NCI-H2196 treated with DMSO at 0.1 percent for 48 hours (cell line): ENCODE results near the gene PLXNA4.

Experiments
- DNase-seq: peaks from one replicate; lab custom pipeline; 2025; ENCODE audit not compliant: unreplicated experiment; lab: John Stamatoyannopoulos, UW

PLXNA4 gene

DNA sequence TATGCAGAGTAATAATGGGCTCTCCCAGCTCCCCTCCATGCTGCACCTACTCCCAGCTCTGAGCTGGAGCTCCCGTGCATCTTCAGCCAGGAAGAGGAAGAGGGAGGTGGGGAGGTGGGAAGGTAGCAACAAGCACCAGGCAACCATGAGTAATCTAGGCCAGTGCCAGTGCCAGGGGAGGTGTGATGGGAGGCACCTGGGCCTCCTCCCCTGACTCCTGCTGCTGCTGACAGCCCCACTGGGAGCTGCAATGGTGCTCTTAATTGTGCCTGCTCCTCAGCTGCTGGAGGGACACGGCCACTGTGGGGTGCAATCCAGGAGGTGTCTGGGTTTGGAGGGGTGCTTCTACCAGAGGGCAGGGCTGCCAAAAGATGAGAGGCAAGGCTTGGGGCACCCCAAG, 243.0 kb downstream of the PLXNA4 start:
- DNase-seq = peak; percentile 4

DNA sequence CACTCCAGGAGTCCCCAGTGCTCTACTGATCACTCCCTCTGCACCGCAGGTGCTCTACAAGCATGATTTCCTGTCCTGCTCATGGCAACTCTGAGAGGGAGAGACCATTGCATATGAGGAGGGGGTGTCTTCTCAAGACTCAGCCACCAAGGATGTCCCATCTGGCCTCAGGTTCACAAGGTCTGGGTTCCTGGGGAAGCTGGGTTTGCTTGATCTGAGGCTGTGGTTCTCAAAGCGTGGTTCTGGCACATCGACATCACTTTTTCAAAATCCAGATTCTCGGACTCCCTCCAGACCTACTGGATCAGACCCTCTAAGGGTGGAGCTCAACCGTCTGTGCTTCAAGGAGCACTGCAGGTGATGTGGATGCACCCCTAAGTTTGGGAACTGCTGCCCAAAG, 247.5 kb downstream of the PLXNA4 start:
- no peak for DNase-seq

DNA sequence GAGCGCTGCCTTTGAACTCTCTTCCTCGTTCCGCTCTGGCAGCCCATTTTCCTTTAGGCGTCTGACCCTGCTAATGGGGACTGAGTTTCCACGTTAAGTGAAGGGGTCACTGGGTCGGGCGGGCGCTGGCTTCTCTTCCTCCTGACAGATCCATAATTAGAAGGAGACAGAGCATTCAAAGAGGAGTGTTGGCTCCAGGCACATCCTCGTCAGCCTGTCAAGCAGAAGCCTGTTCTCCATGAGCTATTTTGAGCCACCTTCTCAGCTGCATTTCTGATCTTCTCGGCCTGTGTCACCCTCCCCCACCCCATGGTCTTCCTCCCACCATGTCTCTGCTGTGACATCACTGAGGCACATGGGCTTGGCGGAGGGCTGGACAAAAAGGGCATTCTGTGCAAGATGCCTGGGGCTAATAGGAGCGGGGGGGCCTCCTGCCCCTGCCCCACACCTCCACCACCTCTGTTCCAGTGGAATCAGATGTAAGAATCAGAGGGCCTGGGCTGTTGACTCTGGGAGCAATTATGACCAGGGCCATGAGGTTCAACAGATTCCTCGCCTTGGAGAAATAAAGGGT, 248.1 kb downstream of the PLXNA4 start:
- no peak for DNase-seq

DNA sequence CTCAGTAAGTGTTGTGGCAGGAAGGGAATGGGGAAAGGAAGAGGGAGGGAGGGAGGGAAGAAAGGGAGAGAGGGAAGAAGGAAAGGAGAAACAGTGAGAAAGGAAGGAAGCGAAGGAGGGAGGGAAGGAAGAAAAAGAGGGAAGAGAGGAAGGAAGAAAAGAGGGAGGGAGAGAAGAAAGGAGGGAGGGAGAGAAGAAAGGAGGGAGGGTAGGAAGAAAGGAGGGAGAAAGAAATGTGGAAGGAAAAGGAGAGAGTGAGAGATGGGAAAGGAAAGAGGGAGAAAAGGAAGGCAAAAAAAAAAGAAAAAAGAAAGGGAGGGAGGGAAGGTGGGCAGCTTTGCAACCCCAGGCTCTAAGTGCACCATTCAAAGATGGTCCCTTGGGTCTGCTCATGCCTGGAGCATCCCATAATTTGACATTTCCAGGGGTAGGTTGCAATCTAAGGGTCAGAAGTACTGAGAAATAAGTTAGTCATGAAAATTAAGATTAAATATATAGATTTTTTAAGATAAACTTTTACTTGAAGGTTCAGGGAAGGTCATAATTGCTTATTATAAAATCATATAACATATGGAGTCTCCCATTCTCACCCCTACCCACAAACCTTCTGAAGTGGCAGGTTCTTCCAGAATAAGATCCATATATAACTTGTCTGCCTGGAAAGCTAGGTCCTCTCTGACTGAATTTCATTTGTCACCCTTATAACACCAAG, 249.2 kb downstream of the PLXNA4 start:
- DNase-seq = no peak

DNA sequence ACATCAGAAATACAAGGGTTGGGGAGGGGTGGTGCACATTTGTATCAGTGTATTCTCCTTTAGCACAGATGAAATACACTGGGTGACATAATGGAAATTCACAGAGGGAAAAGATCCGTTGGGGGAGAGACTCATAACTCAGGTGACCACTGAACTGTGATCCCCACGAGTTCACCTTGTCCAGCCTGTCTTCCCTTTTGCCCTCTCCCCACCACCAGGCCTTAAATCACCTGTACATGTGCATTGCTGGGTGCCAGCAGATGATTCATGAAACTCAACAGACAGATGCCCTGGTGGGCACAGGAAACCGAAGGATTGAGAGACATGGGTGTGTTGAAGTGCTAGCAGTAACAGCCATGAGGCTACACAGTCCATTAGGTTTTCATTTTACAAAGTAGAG, 253.3 kb downstream of the PLXNA4 start:
- DNase-seq = no peak

DNA sequence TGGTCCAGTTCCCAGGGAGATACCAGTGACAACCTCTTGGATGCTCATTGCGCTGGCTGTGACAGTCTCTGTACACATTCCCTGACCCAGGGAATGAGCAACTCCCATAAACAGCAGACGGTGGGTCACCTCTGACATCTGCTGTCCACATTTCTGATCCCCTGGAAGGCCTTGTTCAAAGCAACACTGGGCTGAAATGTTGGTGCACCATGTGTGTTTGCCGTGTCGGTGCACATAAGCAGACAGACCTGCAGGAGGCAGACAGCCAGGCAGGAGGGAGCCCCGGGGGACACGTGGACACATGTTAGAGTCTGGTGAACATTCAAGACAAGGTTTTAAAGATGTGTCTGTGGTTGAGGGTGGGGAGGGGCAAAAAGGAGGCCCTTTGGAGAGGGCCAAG, 254.9 kb downstream of the PLXNA4 start:
- no peak for DNase-seq

DNA sequence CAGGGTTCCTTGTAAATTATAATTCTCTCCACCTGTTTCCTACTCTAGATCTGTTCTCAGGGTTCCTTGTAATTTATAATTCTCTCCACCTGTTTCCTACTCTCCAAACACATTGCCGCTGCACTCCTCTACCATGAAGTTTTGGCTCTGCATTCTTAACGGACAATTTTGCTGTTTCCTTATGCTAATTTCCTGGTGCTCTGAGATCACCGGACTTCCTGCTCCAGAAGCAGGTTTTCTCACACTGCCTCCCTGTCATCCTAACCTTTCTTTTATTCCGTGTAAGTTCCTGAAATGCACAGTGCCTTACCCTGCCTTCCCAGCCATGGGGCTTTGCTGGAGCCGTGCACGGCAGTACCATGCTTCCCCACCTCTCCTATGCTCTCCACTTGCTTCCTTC, 256.8 kb downstream of the PLXNA4 start:
- DNase-seq = no peak

DNA sequence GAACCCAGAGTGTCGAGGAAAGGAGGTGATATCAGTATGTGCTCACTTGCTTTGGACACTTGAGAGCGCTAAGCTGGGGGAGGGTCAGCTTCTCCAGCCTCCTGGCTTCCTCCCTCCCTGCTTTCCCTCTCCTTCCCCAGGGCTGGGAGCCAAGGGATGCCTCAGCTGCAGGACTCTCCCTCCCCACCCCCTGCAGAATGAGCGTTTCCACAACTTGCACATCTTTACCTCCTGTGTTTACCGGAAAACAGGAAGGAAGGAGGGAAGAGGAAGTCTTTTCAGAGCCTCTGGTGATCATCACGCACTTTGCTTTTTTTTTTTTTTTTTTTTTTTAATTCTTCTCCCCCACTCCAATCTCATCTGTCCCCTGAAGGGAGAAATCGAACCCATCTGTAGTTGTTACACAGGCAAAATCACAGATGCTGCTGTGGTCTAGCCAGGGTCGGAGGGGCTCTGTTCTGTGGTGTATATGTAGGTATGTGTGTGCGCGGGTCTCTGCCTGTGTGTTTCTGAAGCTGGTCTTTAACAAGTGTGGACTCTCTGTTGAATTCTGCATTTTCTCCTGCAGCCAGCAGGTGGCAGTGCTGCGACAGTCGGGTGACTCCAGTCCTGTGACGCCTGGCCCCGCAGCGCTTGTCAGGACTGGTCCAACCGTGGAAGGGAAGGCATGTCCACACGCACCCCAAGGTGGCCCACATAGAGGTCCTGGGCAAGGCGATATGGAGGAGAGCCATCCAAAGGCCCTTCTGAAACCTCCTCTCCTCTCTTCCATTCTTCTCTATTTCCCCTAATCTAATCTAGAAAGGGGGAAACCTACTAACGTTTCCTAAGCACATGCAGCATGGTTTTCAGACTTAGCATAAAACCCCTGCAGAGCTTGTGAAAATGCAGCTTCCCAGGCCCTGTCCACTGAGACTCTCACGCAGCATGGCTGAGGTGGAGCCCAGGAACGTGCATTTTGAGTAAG, 257.6 kb downstream of the PLXNA4 start:
- peak; percentile 65 for DNase-seq

DNA sequence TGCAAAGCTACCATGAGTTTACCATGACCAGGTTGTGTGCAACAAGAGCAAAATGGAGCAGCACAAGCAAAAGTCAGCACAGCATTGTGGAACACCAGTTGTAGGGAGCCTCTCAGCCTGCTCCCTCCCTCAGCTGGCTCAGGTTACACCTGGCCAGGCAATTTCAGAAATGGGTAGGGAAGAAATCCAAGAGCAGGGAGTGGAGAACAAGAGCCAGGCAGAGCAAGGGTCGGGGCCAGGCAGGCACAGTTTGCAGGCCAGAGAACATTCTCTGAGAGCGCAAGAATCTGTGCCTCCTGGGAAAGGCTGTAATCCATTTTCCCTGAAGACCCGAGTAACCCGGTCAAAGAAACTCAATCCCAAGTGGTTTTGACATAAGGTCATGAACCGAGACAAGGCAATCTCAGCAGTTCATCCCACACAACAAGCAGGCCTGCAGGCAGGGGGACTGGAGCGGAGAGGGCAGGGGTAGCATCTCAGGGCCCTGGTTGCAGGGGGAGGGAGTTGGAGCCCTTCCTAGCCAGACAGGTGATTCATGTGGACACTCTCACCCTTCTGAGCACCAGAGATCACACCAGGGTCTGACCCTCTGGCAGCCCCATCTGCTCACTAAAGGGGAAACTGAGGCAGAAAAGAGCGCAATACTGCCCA, 258.4 kb downstream of the PLXNA4 start:
- DNase-seq = no peak

DNA sequence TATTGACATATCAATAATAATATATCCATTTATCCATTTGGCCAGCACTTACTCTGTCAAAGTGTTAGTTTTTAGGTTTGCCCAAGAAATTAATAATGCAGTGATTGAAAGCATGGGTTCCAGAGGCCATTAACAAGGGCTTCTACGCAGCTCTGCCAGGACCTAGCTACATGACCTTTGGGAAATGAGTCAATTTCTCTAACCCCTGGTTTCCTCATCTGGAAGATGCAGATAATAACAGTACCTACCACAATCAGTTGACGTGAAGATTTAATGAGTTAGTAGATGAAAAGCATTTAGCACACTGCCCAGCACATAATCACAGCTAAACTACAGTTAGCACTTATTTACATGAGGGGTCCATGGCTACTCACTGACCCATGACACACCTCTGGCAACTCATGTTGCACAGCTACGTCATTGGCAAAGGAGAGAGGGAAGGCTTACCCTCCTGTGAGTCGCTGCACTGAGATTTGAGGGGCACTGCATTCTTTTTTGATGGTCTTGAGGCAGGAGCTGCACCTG, 263.7 kb downstream of the PLXNA4 start:
- DNase-seq = no peak

DNA sequence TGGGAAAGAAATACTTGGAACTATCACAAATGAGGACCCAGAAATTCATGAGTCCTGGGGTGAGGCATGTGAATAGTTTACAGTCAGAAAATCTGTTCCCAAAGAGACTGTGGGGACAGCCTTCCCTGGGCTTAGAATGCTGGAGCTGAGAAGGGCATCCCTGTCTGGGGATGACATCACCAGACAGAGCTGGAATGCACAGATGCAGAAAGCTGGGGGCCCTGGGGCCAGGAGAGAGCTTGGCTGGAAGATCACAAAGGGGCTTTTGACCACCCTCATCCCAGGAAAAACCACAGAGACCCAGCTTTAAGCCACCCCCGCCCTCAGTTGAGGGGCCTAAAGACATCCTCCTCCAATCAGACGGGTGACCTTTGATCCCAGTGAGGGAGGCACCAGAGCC, 264.5 kb downstream of the PLXNA4 start:
- no peak for DNase-seq

DNA sequence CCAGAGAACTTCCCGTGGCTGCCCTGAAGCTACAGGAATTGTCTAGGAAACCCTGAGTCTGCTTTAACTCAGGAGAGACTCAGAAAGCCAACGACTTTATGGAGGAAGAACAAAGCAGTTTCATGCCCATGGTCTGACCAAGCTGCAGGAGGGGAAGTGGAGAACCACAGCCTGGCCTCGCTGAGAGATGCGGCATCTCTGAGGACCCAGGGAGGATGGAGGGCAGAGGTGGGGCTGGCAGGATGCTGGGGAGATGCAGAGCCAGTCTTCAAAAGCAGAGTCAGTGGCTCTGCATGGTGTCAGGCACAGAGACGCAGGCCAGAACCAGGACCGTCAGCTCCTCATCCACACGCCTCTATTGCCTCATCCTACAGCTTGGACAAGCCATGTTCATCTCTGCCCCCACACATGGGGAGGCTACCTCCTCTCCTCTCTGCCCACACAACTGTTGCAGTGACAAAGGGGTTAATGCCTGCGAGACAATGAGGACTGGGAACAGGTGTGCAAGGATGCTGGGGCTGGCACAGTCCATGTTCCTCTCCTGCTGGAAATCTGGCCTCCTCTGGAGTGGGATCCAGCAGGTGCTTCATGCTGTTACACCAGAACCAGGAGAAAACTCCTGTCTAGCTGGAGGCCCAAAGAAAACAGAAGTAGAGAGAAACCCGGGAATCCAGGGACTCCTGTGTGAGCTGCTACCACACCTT, 267.0 kb downstream of the PLXNA4 start:
- no peak for DNase-seq

DNA sequence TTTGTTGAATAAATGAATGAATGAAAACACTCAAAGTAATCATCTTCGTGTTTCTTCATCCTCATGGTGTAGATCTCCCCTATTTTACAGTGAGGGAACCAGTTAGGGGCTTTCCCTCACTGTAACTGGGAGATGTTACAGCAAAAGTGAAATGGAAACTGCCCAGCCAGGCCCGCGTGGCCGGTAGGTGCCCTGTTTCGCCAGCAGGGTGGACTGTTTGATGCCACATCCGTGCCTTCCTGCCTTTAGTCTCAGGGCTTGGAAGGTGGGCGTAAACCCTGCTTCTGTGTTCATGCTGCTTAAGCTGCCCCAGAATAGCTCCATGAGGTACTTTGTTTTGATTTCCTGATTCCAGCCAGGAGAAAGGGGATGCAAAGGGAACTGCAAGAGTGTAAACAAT, 268.8 kb downstream of the PLXNA4 start:
- no peak for DNase-seq

DNA sequence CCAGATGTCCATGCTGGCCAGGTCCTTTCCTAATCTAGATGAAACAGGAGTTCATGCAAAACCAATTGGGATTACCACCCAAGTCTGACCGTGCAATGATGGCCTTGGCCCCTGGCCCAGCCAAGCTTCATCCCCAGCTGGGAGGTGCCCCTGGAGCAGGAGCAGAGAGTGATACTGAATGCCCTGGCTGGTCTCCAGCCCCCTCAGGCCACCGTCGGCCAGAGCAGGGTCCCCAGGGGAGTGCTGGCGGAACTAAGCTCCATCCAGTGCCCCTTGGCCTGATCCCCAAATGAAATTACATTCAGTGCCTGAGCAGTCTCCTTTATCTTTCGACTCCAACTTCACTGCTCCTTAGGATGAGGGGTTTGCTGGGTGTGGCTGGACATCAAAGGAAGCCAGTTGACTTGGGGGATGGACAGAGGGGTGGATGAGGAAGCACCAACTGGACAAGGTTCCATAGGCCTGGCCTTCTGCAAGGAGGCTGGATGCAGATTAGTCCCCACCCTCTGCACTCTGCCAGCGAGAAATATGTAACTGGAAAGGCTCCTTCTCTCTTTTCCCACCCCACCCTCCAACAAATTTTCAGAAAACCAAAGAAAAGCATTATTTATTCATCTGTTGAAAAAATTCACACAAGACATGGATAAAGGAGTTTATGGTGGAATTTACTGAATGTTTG, 275.5 kb downstream of the PLXNA4 start:
- no peak for DNase-seq

DNA sequence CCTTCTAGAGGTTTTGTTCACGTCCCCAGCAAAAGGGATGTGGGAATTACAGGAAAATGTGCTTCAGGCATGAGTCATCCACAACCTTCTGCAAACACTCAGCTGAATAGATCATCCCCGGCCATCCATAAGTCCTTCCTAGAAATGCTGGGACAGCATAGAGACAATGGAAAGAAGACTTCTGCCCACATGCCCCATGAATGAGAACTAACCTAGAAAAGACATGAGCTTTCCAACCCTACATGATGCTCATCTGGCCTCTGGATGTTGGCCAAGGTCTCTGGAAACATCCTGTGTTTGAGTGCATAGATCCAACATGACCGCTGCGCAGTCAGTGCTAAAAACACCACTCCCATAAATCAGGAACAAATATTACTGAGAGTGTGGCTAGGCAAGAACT, 277.5 kb downstream of the PLXNA4 start:
- peak; percentile 59 for DNase-seq

DNA sequence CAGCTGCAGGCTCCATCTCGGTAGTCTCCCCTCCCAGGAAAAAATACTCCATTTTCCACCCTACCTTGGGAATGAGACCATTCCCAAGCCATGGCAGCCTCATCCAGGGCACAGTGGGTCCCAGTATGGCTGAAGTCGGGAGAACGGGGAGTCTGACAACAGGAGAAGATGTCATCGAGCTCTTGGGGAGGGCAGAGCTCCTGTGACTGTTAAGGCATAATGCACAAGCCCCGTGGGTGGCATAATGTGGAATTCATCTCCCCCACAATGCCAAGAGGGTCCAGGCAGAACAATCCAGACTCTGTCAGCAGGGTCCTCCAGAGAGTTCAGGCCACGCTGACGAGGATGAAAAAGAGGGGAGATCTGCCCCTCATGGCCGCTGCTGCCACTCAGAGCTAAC, 279.4 kb downstream of the PLXNA4 start:
- no peak for DNase-seq

DNA sequence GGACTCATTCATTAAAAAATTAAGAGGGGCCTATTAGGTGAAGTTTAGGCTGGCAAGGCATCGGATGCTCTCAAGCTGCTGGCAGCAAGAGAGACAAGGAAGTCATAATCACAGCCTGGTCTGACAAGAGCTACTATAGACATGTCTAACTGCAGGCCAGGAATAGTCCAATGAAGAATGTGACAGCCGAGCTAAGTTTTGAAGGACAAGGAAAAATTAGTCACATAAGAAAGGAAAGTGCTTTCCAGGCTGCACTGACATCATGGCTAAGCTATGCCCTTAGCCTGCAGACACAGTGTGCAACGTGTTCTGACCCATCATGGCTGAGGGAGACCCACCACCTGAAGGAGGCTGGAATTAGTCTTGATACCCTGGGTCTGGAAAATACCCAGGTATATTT, 281.1 kb downstream of the PLXNA4 start:
- DNase-seq = no peak

DNA sequence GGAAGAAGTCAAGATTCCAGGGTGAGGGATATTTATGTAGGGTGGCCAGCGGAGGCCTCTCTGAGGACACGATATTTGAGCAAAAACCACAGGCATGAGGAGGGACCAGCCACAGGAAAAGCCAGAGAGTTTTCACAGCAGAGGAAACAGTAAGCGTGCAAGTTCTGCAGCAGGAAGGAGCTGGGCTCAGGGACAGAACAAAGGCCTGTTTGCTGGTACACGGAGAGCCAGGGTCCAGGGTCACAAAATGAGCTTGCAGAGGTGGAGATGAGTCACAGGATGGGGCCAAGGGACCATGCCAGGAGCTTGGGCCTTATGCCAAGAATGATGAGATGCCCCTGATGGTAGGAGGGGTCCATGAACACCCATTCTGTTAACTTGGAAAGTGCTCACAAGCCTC, 283.5 kb downstream of the PLXNA4 start:
- no peak for DNase-seq

DNA sequence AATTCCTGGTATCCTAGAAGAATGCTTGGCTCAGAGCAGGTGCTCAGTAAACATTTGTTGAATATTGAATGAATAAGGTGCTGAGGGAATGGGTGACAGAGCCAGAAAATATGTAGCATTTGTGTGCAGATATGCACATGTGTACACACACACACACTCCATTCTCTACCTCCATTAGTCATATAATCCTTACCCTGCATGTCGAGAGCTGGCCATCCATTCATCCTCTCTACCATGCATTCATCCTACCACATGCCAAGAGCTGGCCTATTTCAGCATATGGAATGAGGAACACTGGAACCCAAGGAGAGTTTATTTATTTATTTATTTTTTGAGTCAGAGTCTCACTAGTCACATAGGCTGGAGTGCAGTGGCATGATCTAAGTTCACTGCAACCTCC, 284.8 kb downstream of the PLXNA4 start:
- no peak for DNase-seq

DNA sequence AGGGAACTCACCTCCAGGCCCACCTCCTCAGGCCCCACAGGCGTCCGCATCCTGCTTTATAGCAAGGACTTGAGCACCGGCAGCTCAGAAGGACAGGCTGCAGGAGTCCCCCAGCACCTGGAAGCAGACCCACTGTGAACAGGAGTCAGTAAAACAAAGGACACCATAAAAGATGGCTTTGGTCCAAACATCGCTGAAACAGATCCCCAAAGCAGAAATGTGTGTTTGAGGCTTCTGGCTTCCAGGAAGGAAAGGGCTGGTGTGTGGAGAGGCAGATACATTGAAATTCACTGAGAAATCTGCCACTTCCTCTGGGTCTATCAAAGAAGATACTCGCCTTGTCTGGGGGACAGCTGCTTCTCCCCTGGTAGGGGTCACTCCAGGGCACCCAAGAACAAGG, 286.2 kb downstream of the PLXNA4 start:
- DNase-seq = no peak
